Stimulated activated CD8-positive, alpha-beta memory T cell treated with anti-CD3 and anti-CD28 coated beads, Interleukin-12 subunit alpha, Interleukin-12 subunit beta, amount 100 ng/mL, for 24 hours (primary cell): ENCODE results near the gene YLPM1.

ENCODE experiments used
- DNase-seq: peaks from one replicate; pipeline ENCODE4 v3.0.0-alpha.2; 2020; ENCODE audit errors: extremely low read depth

YLPM1 gene

GRCh38 chr14:74786796-74787315 lies 23.7 kb downstream of the YLPM1 start:
- no peak for DNase-seq

- DNase-seq: no peak
These were observed 29.3 kb downstream of the YLPM1 start for GRCh38 chr14:74792249-74793039.

DNA sequence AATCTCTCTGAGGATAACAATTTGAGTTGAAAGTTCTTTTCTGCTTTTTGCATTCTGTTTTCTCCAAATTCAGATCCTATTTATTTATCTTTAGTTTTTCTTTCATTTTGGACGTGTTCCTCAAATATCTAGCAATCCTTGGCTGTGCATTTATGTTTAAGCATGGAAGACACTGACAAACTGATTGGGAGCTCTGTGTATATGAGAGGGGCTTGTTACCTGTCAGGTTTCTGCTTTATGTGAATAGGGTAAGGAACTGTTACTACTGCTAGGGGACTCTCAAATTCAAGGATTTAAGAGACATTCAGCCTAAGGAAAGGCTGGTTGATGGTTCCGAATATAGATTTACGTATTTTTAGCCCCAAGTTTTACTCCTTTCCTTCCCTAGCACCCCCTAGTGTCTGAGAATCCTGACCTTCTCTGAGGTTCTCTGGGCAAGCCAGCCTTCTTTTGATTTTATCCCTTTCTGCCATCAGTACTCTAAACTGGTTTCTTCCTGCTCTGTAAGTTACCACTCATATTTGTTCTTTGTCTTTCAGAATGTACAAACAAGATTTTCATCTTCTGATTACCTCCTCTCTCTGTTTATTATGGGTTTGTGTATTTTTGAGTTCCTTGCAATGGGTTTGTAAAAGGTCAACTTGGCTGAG lies 30.5 kb downstream of the YLPM1 start:
- DNase-seq: no peak

GRCh38 chr14:74794947-74795346 lies 31.8 kb downstream of the YLPM1 start:
- no peak for DNase-seq

- no peak for DNase-seq
These were observed 36.6 kb downstream of the YLPM1 start for GRCh38 chr14:74799765-74800164.

- DNase-seq: no peak
These were observed 37.7 kb downstream of the YLPM1 start for GRCh38 chr14:74800780-74801179.

GRCh38 chr14:74801396-74801795 lies 38.3 kb downstream of the YLPM1 start:
- no peak for DNase-seq

- no peak for DNase-seq
These were observed 41.2 kb downstream of the YLPM1 start for GRCh38 chr14:74804219-74804825.

- no peak for DNase-seq
These were observed 44.9 kb downstream of the YLPM1 start for GRCh38 chr14:74807853-74808545.

- DNase-seq: no peak
These were observed 53.0 kb downstream of the YLPM1 start for GRCh38 chr14:74816124-74816523.

- DNase-seq: no peak
These were observed 57.2 kb downstream of the YLPM1 start for GRCh38 chr14:74820288-74820687.

DNA sequence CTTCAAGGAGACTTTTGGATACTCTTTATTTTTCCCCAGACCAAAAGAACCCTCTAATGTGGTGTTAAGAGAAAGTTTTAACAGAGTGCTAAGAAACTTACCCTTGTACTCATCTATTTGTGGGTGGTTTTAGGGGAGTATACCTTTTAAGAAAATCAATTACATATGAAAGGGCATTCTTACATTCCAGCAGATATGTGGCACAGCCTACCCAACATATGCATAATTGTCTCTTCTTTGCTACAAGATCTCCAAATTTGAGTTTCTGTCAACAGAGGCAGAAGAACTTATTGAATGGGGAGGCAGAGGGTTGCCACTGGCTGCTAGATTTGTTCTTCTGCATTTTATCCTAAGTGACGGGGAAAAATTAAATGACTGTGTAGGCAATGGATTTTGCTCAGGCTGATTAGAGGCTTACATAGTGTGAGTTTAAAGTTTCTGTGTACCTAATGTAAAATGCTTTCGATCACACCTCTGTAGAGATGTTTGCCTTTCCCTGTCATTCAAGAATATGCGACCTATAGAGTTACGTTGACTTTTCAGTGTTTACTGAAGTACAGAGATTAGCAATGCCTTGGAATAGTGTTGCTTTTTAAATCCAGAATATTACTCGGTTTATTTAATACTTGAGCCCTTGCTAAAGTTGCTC lies 58.3 kb downstream of the YLPM1 start:
- no peak for DNase-seq

DNA sequence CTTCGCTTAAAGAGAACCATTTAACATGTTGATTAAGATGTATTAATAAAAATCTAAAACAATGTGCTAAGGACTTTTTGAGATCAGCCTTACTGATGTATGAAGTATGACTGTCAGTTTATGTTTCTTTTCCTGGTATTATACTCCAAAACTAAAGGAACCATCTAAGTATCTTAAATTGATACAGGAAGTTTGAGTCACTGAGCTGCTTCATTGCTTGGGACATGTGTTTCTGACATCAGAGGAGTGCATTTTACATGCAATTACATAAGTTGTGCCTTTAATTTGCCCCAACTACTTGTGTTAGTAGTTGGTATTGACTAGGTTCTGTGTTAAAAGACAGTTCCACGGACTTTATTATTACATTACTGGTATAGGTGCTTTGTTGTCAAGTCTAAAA lies 61.9 kb downstream of the YLPM1 start:
- no peak for DNase-seq

DNA sequence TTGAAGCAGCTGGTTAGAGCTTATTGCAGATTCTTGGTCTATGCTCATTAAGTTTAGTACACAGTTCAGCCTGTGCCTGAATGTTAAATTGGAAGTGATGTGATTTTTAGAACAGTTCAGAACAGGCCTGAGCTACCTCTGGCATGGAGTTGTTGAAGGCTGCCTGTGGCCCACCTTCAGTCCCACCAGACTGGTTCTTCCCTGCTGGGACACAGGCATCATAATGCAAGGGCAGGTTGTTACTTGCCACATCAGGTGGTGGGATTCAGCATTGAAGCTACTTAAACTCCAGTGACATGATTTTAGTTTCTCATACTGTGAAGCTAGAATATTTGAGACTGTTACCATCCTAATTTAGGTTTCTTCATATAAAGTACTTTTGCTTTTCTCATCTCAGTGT lies 63.5 kb downstream of the YLPM1 start:
- no peak for DNase-seq

GRCh38 chr14:74829251-74829650 lies 66.1 kb downstream of the YLPM1 start:
- no peak for DNase-seq

DNA sequence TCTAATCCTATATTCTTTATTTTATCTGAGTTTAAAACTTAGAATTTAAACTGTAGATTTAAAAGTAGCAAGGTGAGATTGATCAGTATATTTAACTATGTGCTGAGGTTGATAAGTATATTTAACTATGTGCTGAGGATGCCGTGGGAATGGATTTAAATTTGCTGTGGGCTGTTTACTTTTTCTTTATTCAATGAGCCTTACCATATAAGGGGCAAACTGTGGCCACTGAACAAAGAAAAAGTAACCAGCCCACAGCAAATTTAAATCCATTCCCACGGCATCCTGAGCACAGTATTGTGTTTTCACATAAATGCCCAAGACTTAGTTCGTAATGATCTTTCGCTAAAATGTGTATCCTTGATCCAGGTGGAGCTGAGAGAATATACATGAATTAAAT lies 69.7 kb downstream of the YLPM1 start:
- no peak for DNase-seq

- DNase-seq: no peak
These were observed 71.7 kb downstream of the YLPM1 start for GRCh38 chr14:74834692-74835392.

DNA sequence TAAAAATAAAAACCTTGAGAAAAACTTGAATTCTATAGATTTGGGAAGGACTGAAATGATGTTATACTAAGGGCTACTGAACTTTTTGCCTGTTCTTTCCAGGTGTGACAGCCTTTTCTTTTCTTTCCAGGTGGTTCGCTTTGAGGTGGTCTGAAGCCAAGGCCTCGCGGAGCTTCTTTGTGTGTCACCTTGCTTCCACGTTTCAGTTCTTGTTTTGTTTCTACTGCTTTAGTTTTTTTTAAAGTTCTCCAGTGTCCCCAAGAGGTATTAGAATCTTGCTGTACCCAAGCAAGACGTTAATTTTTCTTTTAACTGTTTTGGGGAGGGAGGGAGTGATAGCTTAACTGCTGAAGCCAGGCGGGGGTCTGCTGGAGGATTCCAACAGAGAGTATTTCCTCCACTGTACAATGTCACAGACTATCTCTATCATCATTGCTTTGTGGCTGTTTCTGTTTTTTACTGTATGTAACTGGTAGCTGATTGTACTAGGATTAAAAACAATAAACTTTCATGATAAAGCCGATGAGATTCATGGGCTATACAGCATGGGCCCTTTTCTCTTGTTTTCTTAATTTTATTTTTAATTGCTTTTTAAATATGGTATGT lies 72.6 kb downstream of the YLPM1 start:
- no peak for DNase-seq

DNA sequence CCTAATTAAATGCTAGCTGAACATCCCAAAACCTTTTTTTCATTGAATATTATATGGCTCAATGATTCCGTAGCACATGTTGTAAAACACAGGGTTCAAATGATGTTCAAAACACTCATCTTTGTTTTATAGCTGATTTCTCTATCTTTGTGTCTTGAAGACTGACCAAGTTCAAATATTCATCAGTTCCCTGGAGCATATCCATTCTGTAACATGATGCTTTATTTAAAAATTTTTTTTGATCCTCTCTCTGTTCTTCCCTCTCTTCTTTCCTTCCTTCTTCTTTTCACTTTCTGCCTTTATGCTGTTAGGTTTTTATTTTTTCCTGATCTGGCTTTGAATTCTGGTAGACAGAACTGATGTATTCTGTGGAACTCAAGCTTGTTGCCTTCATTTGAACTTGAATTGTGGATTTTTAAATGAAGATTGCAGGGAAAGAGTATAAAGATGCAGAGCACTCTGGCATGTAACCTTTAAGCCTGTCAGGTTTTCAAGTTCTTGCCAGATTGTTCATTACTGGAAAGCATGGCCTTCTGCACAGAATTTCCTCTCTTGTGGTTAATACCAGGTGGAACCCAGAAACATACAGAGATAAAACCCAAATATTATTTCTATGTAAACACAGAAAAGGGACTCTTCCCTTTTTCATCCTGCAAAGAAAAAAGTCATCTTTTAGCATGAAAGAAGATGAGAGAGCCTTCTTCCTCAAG lies 73.3 kb downstream of the YLPM1 start:
- no peak for DNase-seq

DNA sequence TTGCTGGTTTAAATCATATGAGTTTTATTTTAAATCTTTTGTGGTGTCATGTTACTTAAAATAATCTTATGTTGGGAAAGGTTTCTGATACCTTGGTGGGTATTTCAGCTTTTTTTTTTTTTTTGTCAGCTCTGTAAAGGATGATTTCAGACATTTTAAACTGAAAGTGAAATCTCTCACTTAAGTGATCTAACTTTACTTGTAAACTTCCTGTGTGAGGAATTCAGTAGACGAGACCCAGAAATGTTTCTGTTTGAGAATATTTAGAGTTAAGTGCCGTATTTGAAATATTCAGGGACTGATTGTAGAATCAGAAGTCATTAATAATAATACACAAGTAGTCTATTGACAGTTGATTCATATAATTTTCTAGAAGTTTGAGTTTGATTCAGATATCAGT lies 75.0 kb downstream of the YLPM1 start:
- no peak for DNase-seq
